ENCODE measurements around the gene SMC1A. TPM values are rescaled to one million over a fixed set of nuclear protein-coding genes. Genes with fewer than 3 reads are reported as not detected.

Gene SMC1A
- total and polyA plus RNA-seq, 2 of the 8 experiments (the other 6 are each of a cell fraction or from before 2014, with no cell fraction given) = 22.2 to 98.1 TPM

DNA sequence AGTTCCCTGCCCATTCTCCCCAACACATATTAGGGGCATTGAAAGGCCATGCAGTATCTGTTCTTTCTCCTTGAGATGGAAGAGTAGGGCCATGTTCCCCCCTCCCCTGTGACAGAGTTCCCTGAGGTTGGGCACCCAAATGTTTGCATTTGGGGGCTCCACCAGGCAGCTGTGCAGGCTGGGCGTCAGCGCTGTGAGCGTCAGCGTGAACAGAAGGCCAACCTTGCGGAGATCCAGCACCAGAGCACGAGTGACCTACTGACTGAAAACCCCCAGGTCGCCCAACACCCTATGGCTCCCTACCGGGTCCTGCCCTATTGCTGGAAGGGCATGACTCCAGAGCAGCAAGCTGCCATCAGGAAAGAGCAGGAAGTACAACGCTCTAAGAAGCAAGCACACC is 7.8 kb upstream of the SMC1A start:
- DNase-seq (ENCODE audit: low read depth in 1 of 2, low spot score in 2 of 2) = no peak
- H4K20me1 ChIP-seq (replicated peaks in 1 of 2; ENCODE audit: control insufficient read depth in 1 of 2, insufficient read depth in 2 of 2, low read length in 2 of 2) = no peaks in the 10 kb centered on the region
- H3K14ac ChIP-seq (ENCODE audit: insufficient read length) = no peak overlapping the region
- no peak overlapping the region for H2AK5ac ChIP-seq (ENCODE audit: low read depth, low read length)
- H3K79me1 ChIP-seq (ENCODE audit: low read depth, low read length) = no peaks in the 10 kb centered on the region
- no peak overlapping the region for H4K91ac ChIP-seq (replicated peaks; ENCODE audit: insufficient read length, low read length)
- H4K8ac ChIP-seq (ENCODE audit: extremely low read depth, insufficient read depth, low read length) = no peak overlapping the region
- H3K4me3 ChIP-seq (ENCODE audit: extremely low read depth in 1 of 4, insufficient read depth in 2 of 4, low read depth in 3 of 4, low read length in 4 of 4) = no peak overlapping the region
- no peak overlapping the region for H3K9ac ChIP-seq (replicated peaks in 1 of 4; ENCODE audit: extremely low read depth in 1 of 4, low read depth in 3 of 4, low read length in 3 of 4)
- no peak overlapping the region for H4K5ac ChIP-seq (ENCODE audit: insufficient read length, low read depth, low read length)
- H3K18ac ChIP-seq (ENCODE audit: extremely low read depth, low read length) = no peak overlapping the region
- no peak overlapping the region for H2BK20ac ChIP-seq (ENCODE audit: low read length)
- no peak overlapping the region for H2BK12ac ChIP-seq (ENCODE audit: low read depth, low read length)
- H2BK15ac ChIP-seq (ENCODE audit: low read length) = no peak overlapping the region
- H3K79me2 ChIP-seq (ENCODE audit: control insufficient read depth in 1 of 2, insufficient read depth in 2 of 2, low read length in 2 of 2) = no peaks in the 10 kb centered on the region
- no peaks in the 10 kb centered on the region for H3K9me3 ChIP-seq (ENCODE audit: insufficient read depth in 2 of 2, low read depth in 1 of 2, low read length in 1 of 2)
- H3K36me3 ChIP-seq (ENCODE audit: control insufficient read depth in 2 of 4, insufficient read depth in 4 of 4, low read length in 3 of 4) = peaks cover 0 to 16% (median 11%) of the 10 kb centered on the region in 4 experiments; a peak in 6 of 8 replicates
- H3K4me1 ChIP-seq (replicated peaks in 1 of 4; ENCODE audit: control insufficient read depth in 3 of 4, insufficient read depth in 4 of 4, low read length in 3 of 4) = peaks cover 0 to 7% (median 0%) of the 10 kb centered on the region in 4 experiments; a peak in 3 of 7 replicates
- H3K27me3 ChIP-seq (replicated peaks in 1 of 4; ENCODE audit: control insufficient read depth in 3 of 4, extremely low read depth in 1 of 4, insufficient read depth in 3 of 4, low read length in 3 of 4) = no peaks in the 10 kb centered on the region
- FAIRE-seq = no peak
- H3K4me2 ChIP-seq (ENCODE audit: insufficient read depth in 1 of 2, low read depth in 2 of 2, low read length in 2 of 2) = no peak overlapping the region
- 97% methylated on average over 5 of the region's 9 CpGs; no CpG with 5 or more reads in 1 of the 2 experiments for WGBS, 2 experiments (ENCODE audit: extremely low coverage in 1 of 2, insufficient coverage in 1 of 2, insufficient read length in 1 of 2, insufficient replicate concordance in 2 of 2, low coverage in 1 of 2, low lambda C conversion rate in 2 of 2, missing lambda C conversion rate in 1 of 2)
- no peak overlapping the region for H2AFZ ChIP-seq (ENCODE audit: low read length)
- CTCF ChIA-PET (ENCODE audit: partially characterized antibody) = no interaction called here
- peaks cover 6% of the 10 kb centered on the region; the same call in 1 of the 2 replicates for H3K23me2 ChIP-seq (ENCODE audit: low read depth, low read length)
- no peak overlapping the region for H3K56ac ChIP-seq (replicated peaks; ENCODE audit: insufficient read length, low read depth, low read length)
- POLR2A ChIA-PET (ENCODE audit: partially characterized antibody) = no interaction called here
- H2BK120ac ChIP-seq (replicated peaks; ENCODE audit: low read depth, low read length) = no peak overlapping the region
- H2BK5ac ChIP-seq (ENCODE audit: low read depth, low read length) = no peak overlapping the region
- H3K27ac ChIP-seq (ENCODE audit: low read depth, low read length) = no peak overlapping the region
- H3K23ac ChIP-seq (ENCODE audit: insufficient read length) = no peak overlapping the region
- H3K4ac ChIP-seq (replicated peaks; ENCODE audit: insufficient read length, low read depth, low read length) = no peak overlapping the region
- TF ChIP-seq SIX5 (IDR thresholded peaks at IDR 0.05; ENCODE audit: low read depth, low read length) (no peak), ATF3 (IDR thresholded peaks at IDR 0.05; ENCODE audit: insufficient read depth, low read depth, low read length) (no peak), FOSL1 (IDR thresholded peaks at IDR 0.05; ENCODE audit: insufficient read depth, low read depth, low read length) (no peak), CBX8 (IDR thresholded peaks at IDR 0.05; ENCODE audit: borderline replicate concordance, low read depth, low read length) (no peak)
